Naive thymus-derived CD4-positive, alpha-beta T cell (primary cell): Measurements from ENCODE around the gene CDK5RAP2. TPM values are rescaled to one million over a fixed set of nuclear protein-coding genes. Genes with fewer than 3 reads are reported as not detected.
A peak's percentile ranks its signal among the peaks of the same experiment; 100 is the strongest.

Experiments
- ATAC-seq: fragments of 150-1000 bp; cut with Tn5 transposase; 2 replicates; pipeline ENCODE4 v1.10.0; 2021; ENCODE audit warnings: mild to moderate bottlenecking, moderate library complexity
- CTCF ChIA-PET: fragments of 350-600 bp; sonication (Branson Sonifier 250); formaldehyde crosslinking; loops from one replicate; lab custom pipeline; 2021; ENCODE audit warnings: antibody characterized with exemption; lab: Charles Lee
- POLR2A ChIA-PET: fragments of 350-600 bp; sonication (Branson Sonifier 250); formaldehyde crosslinking; loops from one replicate; lab custom pipeline; 2021; ENCODE audit warnings: antibody characterized with exemption, inconsistent platforms; lab: Charles Lee
- DNase-seq, 9 donors: peaks; one replicate each; pipeline versions ENCODE4 v3.0.0 to v3.0.0-alpha.2; 2020 to 2022; ENCODE audit warnings: mixed read lengths in 1 of 9
- H3K27ac ChIP-seq: one replicate; pipeline ENCODE4 v1.7.0; 2013; ENCODE audit warnings: mild to moderate bottlenecking, low read depth, low read length, moderate library complexity
- H3K27me3 ChIP-seq, 2 donors: one replicate each; pipeline ENCODE4 v1.7.0; 2013; ENCODE audit warnings: low read length in 2 of 2, mild to moderate bottlenecking in 2 of 2, moderate library complexity in 2 of 2; ENCODE audit not compliant: control insufficient read depth in 2 of 2, insufficient read depth in 2 of 2
- H3K36me3 ChIP-seq, 3 experiments: 1 replicate in 2 of 3; 2 replicates in 1 of 3; pipeline ENCODE4 v1.7.0; 2013; ENCODE audit warnings: low read length in 3 of 3, mild to moderate bottlenecking in 3 of 3, moderate library complexity in 1 of 3; ENCODE audit not compliant: insufficient read depth in 3 of 3, control insufficient read depth in 2 of 3
- H3K4me1 ChIP-seq, 2 donors: one replicate each; pipeline ENCODE4 v1.7.0; 2013; ENCODE audit warnings: low read length in 2 of 2, mild to moderate bottlenecking in 2 of 2, moderate library complexity in 1 of 2; ENCODE audit not compliant: control insufficient read depth in 2 of 2, insufficient read depth in 2 of 2
- H3K4me3 ChIP-seq: 2 replicates; pipeline ENCODE4 v1.7.0; 2013; ENCODE audit warnings: mild to moderate bottlenecking, low read length
- H3K9me3 ChIP-seq, 3 experiments: 1 replicate in 2 of 3; 2 replicates in 1 of 3; pipeline ENCODE4 v1.7.0; 2013; ENCODE audit warnings: low read length in 3 of 3; ENCODE audit not compliant: control insufficient read depth in 2 of 3
- H3K27ac Mint-ChIP-seq, 9 donors: one replicate each; pipeline ENCODE4 v1.8.0; 2020 to 2022; ENCODE audit warnings: mixed read lengths in 9 of 9, mild to moderate bottlenecking in 8 of 9, moderate library complexity in 5 of 9, inconsistent platforms in 2 of 9
- H3K27me3 Mint-ChIP-seq, 5 donors: one replicate each; pipeline ENCODE4 v1.8.0; 2021 to 2022; ENCODE audit warnings: mixed read lengths in 5 of 5, mild to moderate bottlenecking in 1 of 5
- H3K36me3 Mint-ChIP-seq, 5 donors: one replicate each; pipeline ENCODE4 v1.8.0; 2020 to 2022; ENCODE audit warnings: mixed read lengths in 5 of 5, mild to moderate bottlenecking in 3 of 5, inconsistent platforms in 1 of 5
- H3K4me1 Mint-ChIP-seq, 7 donors: one replicate each; pipeline ENCODE4 v1.8.0; 2020 to 2022; ENCODE audit warnings: mixed read lengths in 7 of 7, mild to moderate bottlenecking in 3 of 7, inconsistent platforms in 1 of 7
- H3K4me3 Mint-ChIP-seq, 10 donors: one replicate each; pipeline ENCODE4 v1.8.0; 2020 to 2022; ENCODE audit warnings: mild to moderate bottlenecking in 10 of 10, mixed read lengths in 10 of 10, moderate library complexity in 6 of 10, inconsistent platforms in 2 of 10
- H3K9me3 Mint-ChIP-seq, 11 donors: one replicate each; pipeline ENCODE4 v1.8.0; 2020 to 2022; ENCODE audit warnings: mixed read lengths in 11 of 11, mild to moderate bottlenecking in 4 of 11, inconsistent platforms in 1 of 11, moderate library complexity in 1 of 11
- intact Hi-C, 2 donors: fragments of 100-400 bp; cut with micrococcal nuclease; formaldehyde crosslinking; loops; one replicate each; pipeline ENCODE4 v1.15.1; 2023
- polyA plus RNA-seq, 2 donors: library from polyadenylated mRNA; unstranded; fragments of 300-500 nt; fragmentation: Illumina TruSeq; gene quantifications; one replicate each; pipeline ENCODE4 v1.2.3, GENCODE V29; 2021
- total RNA-seq, 6 experiments: library from RNA in 5 of 6; stranded (reverse) in 5 of 6; gene quantifications; 1 replicate in 5 of 6; 2 replicates in 1 of 6; pipeline ENCODE4 v1.2.3 and lab custom pipeline; 2021 to 2026

Gene CDK5RAP2
- total and polyA plus RNA-seq, 7 experiments from 2014 or later, result 23.7 to 98.1 (median 66.7) TPM

DNA sequence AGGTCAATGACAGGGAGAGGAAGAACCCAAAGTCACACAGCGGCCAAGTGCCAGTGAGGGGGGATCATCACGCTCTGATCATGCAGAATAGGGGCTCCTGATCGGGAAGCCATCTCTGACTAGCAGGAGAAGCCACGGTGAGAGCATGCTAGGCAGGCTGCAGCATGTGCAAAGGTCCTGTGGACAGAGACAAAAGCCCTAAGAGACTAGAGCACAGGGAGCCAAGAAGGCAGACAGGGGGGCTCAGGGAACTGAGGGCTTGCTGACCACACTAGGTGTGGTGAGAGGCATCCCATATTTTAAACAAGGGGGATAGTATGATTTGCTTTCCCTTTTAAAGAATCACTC is 195.1 kb downstream of the CDK5RAP2 start:
- Mint-ChIP-seq H3K27ac (peak overlapping the region in 1 of 9 donors; percentile 2), H3K27me3 (no peaks in the 10 kb centered on the region), H3K36me3 (peaks cover 6 to 46% (median 21%) of the 10 kb centered on the region in 5 donors), H3K4me1 (no peaks in the 10 kb centered on the region), H3K9me3 (peaks cover 0 to 13% (median 2%) of the 10 kb centered on the region in 11 donors), H3K4me3 (no peak overlapping the region)
- H3K4me1 ChIP-seq, result no peaks in the 10 kb centered on the region
- DNase-seq (no peak), ATAC-seq (no peak)
- H3K27ac ChIP-seq, result no peak overlapping the region
- no peak overlapping the region for H3K4me3 ChIP-seq
- H3K9me3 ChIP-seq, result peaks cover 0 to 2% (median 0%) of the 10 kb centered on the region in 3 experiments
- no peaks in the 10 kb centered on the region for H3K27me3 ChIP-seq
- ChIA-PET POLR2A (no interaction called here), CTCF (no interaction called here)
- H3K36me3 ChIP-seq, result peaks cover 0 to 24% (median 0%) of the 10 kb centered on the region in 3 experiments
- intact Hi-C loops, result no loop called here

DNA sequence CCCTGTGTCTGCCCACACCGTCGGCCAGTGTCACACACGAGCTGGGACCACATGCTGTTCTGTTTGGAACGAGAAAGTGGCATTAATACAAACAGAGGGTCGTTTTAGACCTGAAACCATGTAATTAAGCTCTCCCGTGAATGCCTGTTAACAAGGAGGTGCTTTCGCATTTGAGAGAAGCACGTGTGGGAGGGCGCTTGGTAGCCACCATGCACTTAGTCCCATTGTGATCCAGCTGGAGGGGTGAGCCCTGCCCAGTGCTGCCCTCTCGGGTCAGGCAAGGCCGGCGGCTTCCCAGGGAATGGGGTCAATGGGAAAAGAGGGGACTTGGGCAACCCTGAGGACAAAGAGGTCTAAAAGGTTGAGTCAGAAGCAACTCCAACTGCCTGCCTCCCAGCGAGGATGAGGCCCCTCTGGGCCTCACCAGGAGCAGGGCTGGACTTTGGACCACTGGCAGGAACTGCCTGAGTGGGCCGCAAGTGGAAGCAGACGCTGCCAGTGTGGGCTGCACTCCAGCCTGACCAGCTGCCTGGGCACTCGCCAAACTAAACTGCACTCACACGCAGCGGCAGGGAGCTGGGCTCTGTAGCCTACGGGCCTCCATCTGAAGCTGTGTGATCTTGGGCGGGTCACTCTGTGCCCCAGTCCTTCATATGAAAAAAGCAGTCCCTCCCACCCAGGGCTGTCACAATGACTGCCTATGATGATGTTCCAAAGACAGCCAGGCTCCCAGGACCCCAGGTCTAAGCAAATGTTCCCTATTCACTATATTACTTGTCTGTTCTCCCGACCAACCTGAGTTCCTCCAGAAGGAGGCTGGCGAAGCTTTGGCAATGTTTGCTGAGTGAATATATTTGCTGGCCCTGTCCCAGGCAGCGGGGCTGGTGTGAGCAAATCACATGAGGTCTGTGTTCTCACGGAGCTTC is 195.7 kb downstream of the CDK5RAP2 start:
- Histone ChIP-seq H3K4me1 (no peaks in the 10 kb centered on the region), H3K36me3 (peaks cover 0 to 23% (median 0%) of the 10 kb centered on the region in 3 experiments), H3K9me3 (peaks cover 0 to 8% (median 0%) of the 10 kb centered on the region in 3 experiments), H3K4me3 (no peak overlapping the region), H3K27ac (no peak overlapping the region), H3K27me3 (no peaks in the 10 kb centered on the region)
- H3K4me3 Mint-ChIP-seq, result no peak overlapping the region
- H3K4me1 Mint-ChIP-seq, result no peaks in the 10 kb centered on the region
- no peak overlapping the region for H3K27ac Mint-ChIP-seq
- peaks cover 0 to 15% (median 3%) of the 10 kb centered on the region in 11 donors for H3K9me3 Mint-ChIP-seq
- H3K27me3 Mint-ChIP-seq, result no peaks in the 10 kb centered on the region
- POLR2A ChIA-PET, result no interaction called here
- CTCF ChIA-PET, result no interaction called here
- DNase-seq (no peak), ATAC-seq (no peak)
- H3K36me3 Mint-ChIP-seq, result peaks cover 6 to 42% (median 22%) of the 10 kb centered on the region in 5 donors
- intact Hi-C loops, result no loop called here

DNA sequence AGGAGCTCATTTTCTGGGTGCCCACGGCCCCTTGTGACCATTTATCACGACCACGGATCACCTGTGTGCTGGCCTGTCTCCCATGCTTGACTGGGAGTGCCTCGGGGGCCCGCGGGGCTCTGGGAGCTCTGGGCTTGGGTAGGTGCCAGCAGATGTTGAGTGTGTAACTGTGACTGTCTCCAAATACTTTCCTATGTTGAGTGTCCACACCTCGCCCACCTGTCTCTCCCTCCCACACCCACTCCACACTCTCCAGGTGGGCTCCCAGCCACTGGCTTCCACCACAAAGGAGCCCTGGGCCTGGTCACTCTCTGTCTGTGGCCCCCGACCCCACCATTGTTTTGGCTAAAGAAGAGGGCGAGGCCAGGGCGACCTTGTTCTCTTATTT is 196.4 kb downstream of the CDK5RAP2 start:
- no peak for DNase-seq
- CTCF ChIA-PET, result no interaction called here
- H3K4me1 Mint-ChIP-seq, result no peaks in the 10 kb centered on the region
- peaks cover 0 to 11% (median 0%) of the 10 kb centered on the region in 3 experiments for H3K9me3 ChIP-seq
- no peaks in the 10 kb centered on the region for H3K27me3 ChIP-seq
- peaks cover 0 to 22% (median 3%) of the 10 kb centered on the region in 11 donors for H3K9me3 Mint-ChIP-seq
- no peak overlapping the region for H3K27ac Mint-ChIP-seq
- no peak overlapping the region for H3K4me3 ChIP-seq
- no peaks in the 10 kb centered on the region for H3K27me3 Mint-ChIP-seq
- ATAC-seq, result no peak
- intact Hi-C loops, result no loop called here
- no peaks in the 10 kb centered on the region for H3K4me1 ChIP-seq
- H3K36me3 ChIP-seq, result peaks cover 0 to 17% (median 0%) of the 10 kb centered on the region in 3 experiments
- H3K36me3 Mint-ChIP-seq, result peaks cover 2 to 36% (median 22%) of the 10 kb centered on the region in 5 donors
- H3K4me3 Mint-ChIP-seq, result no peak overlapping the region
- no peak overlapping the region for H3K27ac ChIP-seq
- POLR2A ChIA-PET, result no interaction called here

DNA sequence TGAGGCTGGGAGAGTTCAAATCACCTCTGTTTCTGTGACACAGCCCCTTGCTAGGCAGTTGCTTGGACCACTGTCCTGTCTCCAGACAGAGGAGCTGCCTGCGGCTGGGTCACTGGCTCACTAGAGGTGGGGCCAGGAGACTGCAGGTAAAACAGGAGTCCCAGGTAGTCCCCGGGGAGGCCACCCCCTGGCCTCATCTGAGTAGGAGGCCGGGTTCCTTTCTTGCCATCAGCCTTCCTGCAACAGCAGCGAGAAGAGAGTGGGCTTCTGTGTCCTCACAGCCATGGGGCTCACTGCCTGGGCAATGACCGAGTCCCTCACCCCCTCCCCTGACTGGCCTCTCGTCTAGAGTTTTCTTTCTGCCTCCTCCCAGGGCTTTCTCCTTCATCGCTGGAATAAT is 197.5 kb downstream of the CDK5RAP2 start:
- ChIA-PET POLR2A (no interaction called here), CTCF (no interaction called here)
- no peaks in the 10 kb centered on the region for H3K27me3 ChIP-seq
- H3K4me1 Mint-ChIP-seq, result no peaks in the 10 kb centered on the region
- peaks cover 0 to 11% (median 0%) of the 10 kb centered on the region in 3 experiments for H3K9me3 ChIP-seq
- peaks cover 0 to 8% (median 0%) of the 10 kb centered on the region in 3 experiments for H3K36me3 ChIP-seq
- H3K4me1 ChIP-seq, result no peaks in the 10 kb centered on the region
- no peak for DNase-seq
- peaks cover 0 to 32% (median 7%) of the 10 kb centered on the region in 11 donors for H3K9me3 Mint-ChIP-seq
- H3K27me3 Mint-ChIP-seq, result no peaks in the 10 kb centered on the region
- no peak for ATAC-seq
- no peak overlapping the region for H3K27ac Mint-ChIP-seq
- intact Hi-C loops, result no loop called here
- no peak overlapping the region for H3K27ac ChIP-seq
- H3K4me3 ChIP-seq, result no peak overlapping the region
- H3K4me3 Mint-ChIP-seq, result no peak overlapping the region
- peaks cover 12 to 35% (median 26%) of the 10 kb centered on the region in 5 donors for H3K36me3 Mint-ChIP-seq

DNA sequence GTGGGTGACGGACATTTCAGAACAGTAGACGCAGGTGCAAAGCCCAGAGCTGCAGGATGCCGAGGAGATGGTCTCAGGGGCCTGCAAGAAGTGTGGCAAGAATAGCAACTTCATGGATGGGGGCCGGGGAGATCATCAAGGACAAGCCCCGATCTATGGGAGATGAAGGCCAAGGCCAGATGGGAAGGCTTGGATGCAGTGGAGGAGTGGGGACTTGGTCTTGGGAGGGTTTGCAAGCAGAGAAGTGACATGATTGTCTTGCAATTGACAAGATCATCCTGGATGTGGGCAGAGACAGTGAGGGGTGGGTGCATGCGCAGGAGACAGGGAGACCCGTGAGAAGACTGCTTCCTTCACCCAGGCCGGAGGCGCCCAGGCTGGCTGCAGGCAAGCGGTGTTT is 198.1 kb downstream of the CDK5RAP2 start:
- Histone ChIP-seq H3K36me3 (peaks cover 0 to 7% (median 0%) of the 10 kb centered on the region in 3 experiments), H3K4me3 (no peak overlapping the region), H3K27ac (no peak overlapping the region), H3K9me3 (peaks cover 0 to 11% (median 0%) of the 10 kb centered on the region in 3 experiments), H3K4me1 (no peaks in the 10 kb centered on the region), H3K27me3 (no peaks in the 10 kb centered on the region)
- peaks cover 0 to 38% (median 7%) of the 10 kb centered on the region in 11 donors for H3K9me3 Mint-ChIP-seq
- no peaks in the 10 kb centered on the region for H3K27me3 Mint-ChIP-seq
- peak overlapping the region in 1 of 10 donors; percentile 18 for H3K4me3 Mint-ChIP-seq
- intact Hi-C loops, result no loop called here
- peaks cover 14 to 40% (median 31%) of the 10 kb centered on the region in 5 donors for H3K36me3 Mint-ChIP-seq
- CTCF ChIA-PET, result no interaction called here
- DNase-seq (no peak), ATAC-seq (no peak)
- POLR2A ChIA-PET, result no interaction called here
- H3K4me1 Mint-ChIP-seq, result no peaks in the 10 kb centered on the region
- peak overlapping the region in 1 of 9 donors; percentile 20 for H3K27ac Mint-ChIP-seq

DNA sequence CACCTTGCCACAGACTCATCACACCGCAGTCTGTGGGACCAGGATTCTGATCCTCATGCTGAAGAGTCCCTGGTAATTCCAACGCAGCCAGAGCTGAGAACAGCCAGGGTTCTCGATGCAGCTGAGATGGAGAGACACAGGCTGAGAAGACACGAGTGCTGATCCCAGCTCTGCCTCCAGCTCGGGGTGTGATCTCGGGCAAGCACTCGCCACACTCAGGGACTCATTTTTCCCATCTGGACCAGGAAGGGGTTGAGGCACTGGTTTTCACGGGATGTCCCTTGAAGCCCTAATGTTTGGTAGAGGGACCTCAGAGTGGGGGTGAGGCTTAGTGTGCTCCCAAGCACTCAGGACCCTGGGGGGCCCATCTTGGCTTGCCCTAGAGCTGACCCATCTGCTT is 200.4 kb downstream of the CDK5RAP2 start:
- Histone ChIP-seq H3K4me3 (no peak overlapping the region), H3K27ac (no peak overlapping the region), H3K27me3 (no peaks in the 10 kb centered on the region), H3K36me3 (peaks cover 0 to 7% (median 0%) of the 10 kb centered on the region in 3 experiments), H3K9me3 (peaks cover 0 to 11% (median 0%) of the 10 kb centered on the region in 3 experiments), H3K4me1 (no peaks in the 10 kb centered on the region)
- H3K36me3 Mint-ChIP-seq, result peaks cover 14 to 41% (median 34%) of the 10 kb centered on the region in 5 donors
- H3K27me3 Mint-ChIP-seq, result no peaks in the 10 kb centered on the region
- ChIA-PET CTCF (no interaction called here), POLR2A (no interaction called here)
- H3K9me3 Mint-ChIP-seq, result peaks cover 0 to 42% (median 11%) of the 10 kb centered on the region in 11 donors
- DNase-seq (no peak), ATAC-seq (no peak)
- intact Hi-C loops, result no loop called here
- H3K27ac Mint-ChIP-seq, result no peak overlapping the region
- no peak overlapping the region for H3K4me3 Mint-ChIP-seq
- H3K4me1 Mint-ChIP-seq, result no peaks in the 10 kb centered on the region
